GM18511 (cell line): ENCODE data around the gene EIF5AL1.
A peak's percentile ranks its signal among the peaks of the same experiment; 100 is the strongest.
"Not testable (repeated sequence)": the region's sequence is repeated elsewhere in the genome, so short reads cannot be mapped to it uniquely, and the experiment has no call there.

Experiments used
- ATAC-seq: cut with Tn5 transposase; IDR thresholded peaks from one replicate; pipeline ENCODE4 v1.9.1; 2021; ENCODE audit warnings: mild to moderate bottlenecking, moderate library complexity; ENCODE audit not compliant: unreplicated experiment

The EIF5AL1 gene

DNA sequence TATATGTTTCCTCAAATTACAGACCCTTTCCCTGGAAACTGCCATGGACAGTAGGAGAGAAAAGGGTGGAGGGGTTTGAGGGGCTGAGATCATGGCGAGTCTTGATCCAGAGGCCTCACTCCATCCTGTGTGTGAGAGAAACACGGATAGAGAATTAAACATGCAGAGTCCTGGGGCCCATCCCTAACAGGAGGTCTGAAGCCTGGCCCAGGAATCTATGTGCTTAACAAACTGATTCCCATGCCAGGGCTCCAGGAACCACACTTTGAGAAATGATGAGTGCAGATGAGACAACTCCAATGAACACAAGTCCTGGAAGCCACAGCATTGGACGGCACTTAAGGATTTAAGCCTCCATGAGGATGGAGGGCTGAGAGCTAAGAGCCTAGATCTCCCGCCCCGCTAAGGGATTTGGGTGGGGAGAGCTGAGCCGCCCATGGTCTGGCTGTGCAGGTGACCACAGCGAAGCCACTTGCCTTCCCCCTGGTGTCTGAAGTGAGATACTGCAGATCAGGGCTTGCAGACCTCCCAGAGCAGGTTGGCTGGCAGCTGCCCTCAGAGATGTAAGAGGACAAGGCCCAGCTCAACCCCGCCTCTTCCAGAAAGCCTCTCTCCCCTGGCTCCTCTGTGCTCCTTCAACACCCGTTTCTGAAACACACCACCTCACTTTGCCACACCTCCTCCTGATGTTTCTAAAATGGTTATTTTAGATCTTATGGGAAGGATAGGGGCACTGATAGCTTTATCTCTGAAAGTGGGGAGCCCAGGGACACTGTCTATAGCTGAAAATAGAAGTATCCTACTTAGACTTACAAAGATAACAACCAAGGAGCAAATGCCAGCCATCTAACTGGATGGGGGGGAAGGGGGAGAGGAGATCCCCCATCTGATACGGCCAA is 24.8 kb upstream of the EIF5AL1 start:
- peak; percentile 83 for ATAC-seq

DNA sequence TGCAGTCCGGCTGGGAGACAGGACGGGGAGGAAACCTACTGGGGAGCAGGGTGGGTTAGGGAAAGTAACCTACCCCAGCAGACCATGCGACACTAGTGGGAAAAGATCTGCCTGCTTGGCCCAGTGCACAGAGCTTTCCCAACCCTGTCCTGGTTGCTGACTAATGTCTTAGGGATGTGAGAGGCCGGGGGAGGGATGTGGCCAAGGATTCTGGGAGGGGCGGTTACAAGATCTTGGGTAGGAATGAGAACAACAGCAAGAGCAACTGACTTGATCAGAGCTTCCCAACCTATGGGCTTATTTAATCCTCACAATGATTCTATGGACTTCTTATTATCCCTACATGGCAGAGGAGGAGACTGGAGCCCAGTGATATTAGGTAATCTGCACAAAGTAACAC is 24.0 kb upstream of the EIF5AL1 start:
- ATAC-seq: no peak

DNA sequence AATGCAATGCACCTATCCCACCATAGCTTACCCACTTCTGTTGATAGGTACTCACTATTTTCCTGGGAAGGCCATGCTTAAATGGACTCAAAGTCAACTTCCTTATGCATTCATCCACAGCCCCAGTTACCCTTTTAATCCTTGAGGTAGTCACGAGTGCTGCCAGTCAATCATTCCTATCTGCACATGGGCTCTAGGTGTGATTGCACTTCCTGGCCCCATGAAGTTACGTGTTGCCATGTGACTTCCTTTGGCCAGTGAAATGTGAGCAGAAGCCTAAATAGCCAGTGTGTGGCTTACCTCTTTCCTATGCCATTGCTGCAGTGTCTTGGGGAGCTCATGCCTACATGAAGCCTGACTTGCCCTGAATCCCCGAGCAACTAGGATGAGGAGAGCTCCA is 23.5 kb upstream of the EIF5AL1 start:
- no peak for ATAC-seq

DNA sequence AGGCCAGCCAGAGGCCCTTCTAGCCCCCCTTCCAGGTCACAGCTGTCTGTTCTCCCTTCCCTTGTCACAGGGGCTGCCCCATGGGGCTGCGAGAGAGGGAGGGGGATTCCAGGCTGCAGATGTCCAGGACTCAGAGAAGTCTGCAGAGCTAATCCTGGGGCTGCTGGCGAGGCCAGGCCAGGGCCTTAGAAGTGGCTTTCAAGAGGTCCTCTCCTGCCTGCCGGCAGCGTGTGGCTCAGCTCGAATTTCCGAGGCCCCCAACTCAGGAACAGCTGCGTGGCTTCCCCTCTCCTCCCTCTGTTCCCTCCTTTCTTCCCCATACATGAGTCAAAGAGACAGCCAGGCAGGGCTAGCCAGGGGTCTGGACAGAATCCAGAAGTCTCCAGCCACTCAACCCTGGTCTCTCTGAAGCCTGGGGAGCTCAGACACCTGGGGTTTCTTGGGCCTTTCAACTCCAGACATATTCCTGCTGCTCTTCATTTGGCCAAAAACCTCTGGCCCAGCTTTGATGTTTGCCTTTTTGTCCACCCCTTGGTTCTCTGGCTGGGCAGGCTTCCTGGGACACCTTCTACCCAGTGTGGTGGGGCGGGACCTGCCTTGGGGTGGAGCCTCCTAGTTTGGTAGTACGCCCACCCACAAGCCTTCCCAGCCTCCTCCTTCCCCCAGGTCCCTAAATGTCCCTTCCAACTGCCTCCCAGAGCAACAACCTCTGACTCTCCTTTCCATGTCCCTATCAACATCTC is 21.8 kb upstream of the EIF5AL1 start:
- no peak for ATAC-seq

DNA sequence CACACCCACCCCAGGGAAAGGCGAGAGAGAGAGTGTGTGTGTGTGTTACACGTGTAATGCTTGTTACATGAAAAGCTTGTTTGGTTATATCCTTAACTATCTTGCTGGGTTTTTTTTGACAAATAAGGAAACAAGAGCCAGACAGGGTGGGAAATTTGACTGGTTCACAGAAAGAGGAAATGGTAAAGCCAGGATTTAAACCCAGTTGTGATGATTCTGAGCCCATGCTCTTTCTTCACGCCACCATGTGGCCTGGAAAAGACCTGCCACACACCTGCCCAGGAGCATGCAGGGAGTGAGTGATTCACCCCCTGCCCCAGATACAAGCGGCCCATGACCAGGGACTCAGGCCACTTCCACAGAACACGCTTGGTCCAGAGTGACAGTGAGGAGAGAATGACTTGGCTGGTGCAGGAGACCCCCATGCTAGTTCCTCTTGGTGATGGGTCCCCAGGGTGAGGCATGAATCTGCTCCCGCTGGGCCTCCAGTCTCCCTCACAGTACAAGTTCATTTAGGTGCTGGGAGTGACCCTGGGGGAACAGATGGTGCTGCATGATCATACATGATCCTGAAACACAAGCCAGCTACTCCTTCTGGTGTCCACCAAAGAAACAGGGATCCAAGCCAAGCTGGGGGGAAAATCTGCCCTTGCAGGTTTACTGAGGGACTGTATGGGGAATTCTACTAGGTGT is 21.0 kb upstream of the EIF5AL1 start:
- no peak for ATAC-seq

DNA sequence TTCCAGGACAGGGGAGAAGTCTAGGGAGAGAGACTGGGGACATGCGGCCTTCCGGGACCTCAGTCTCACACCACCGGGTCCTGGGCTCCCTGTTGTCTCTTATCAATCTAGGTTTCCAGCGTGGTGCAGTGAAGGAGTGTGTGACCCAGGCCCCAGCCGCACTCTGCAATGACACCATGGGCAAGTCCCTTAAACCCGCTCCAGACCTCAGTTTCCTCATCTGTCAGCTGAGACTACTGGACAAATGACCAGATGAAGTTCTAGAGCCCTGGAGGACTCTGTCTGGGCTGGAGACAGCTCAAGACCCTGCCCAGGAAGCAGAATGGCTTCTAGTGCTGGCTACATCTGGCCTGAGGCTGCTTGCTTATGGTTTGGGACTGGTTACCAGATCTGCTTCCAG is 20.1 kb upstream of the EIF5AL1 start:
- ATAC-seq: no peak

DNA sequence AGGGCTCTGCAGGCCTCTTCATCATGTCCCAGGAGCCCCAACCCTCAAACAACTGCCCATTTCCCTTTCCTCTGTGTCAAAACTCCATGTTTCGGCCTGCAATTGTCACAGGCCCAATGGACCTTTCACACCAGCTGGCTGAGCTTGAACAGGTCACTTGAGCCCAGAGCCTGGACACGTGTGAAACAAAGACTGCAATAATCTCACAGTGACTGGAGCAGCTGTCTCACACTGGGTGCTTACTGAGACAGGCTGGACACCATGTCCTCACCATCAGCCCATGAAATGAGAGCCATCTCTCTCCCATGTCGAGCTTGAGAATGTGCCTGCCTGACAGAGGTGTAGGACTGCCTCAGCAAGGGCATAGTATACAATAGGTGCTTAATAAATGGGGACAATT is 19.5 kb upstream of the EIF5AL1 start:
- no peak for ATAC-seq

DNA sequence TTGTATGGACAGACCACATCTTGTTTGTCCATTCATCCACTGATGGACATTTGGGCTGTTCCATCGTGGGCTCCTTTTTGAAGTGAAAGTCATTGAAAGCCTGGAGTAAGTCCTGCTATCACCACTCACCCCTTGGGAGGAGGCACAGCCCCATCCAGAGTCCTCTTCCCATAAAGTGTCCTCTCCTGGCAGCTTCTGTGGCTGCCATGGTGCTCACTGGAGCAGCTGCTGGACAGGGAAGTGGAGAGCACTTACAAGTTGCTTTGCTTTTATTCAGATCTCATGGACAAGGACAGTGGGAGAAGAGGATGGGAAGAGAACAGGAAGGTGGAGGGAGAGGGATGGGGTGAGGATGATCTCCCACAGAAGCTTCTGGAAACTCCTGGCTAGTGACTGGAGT is 18.5 kb upstream of the EIF5AL1 start:
- ATAC-seq: no peak

DNA sequence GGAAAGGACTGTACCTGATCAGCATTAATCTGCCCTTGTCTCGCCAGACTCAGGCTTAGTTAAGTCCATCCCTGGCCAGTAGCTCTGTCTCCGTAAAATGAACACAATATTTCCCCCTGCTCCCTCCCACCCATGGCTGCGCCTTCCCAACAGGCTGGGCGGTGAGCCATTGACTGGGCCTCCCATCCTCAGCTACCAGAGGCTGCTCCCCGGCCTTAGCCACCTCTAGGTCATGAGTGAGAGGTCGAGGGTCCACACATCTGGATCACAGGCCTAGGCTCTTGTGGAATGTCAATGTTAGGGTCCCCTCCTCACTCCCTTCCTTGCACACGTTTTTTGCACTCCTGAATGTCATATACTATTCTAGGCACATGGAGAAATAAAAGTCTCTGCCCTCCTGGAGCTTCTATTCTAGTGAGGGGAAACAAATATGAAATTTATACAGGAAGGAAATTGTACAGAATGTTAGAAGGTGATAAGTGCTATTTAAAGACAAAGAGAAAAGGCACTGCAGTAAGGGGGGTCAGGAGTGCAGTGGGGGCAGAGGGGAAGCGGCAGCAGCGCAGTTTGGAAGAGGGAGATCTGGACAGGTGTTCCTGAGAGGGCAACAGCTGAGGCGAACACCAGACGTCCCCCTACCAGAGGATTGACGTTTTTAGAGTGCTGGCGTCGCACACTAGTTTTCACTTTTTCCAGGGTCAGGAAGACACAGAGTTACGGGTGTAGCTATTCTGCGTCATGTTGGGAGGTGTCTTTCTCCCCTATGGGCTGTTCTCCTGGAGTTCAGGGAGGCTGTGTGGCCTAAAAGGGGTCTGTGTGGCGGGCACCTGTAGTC is 17.2 kb upstream of the EIF5AL1 start:
- no peak for ATAC-seq

DNA sequence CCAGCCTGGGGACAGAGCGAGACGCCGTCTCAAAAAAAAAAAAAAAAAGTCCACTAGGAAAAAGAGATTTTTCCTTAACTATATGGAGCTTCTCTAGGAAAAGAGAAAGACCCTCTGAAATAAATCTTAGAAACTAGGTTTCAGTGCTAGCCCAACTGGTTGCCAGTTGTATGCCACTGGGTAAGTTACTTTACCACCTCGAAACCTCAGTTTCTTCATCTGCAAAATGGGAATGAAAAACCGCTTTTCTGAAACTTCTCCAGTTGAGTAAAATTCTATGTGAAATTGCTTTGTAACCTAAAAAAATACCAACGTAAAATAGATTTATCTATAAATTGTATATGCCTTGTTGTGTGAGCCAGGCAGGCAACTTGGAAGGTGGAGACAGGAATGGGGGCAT is 16.5 kb upstream of the EIF5AL1 start:
- ATAC-seq: no peak

DNA sequence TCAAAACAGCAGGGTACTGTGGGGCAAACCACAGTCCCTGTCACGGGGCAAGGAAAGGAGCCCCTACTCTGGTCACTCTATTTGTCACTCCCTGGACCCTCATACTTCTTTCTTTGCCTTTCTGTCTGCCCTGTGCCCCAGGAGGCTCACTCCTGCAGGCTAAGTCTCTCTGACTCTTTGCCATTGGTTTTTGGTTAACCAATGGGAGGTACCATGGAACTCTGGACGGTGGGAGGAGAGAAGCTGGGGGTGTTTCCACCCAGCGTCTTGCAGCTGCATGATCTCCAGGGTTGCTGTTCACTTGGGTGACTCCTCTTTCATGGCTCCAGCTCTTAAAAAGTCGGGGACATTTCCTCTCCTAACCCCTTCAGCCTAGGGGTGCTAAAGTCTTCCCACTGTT is 15.4 kb upstream of the EIF5AL1 start:
- no peak for ATAC-seq

DNA sequence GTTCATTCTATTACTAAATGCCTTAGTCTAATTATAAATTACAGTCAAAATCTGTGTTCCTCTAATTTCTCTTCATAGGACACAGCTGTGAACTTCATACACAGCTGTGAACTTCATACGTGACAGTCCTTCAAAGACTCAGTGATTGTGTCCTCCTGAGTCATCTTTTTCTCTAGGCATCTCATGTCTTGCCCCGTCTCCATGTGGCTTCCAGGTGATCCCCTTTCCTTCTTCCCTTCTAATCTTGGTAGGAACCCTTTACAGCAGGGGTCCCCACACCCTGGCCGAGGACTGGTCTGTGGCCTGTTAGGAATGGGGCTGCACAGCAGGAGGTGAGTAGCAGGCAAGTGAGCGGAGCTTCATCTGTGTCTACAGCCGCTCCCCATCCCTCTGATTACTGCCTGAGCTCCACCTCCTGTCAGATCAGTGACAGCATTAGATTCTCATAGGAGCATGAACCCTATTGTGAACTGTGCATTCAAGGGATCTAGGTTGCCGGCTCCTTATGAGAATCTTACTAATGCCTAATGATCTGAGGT is 14.0 kb upstream of the EIF5AL1 start:
- ATAC-seq: no peak

DNA sequence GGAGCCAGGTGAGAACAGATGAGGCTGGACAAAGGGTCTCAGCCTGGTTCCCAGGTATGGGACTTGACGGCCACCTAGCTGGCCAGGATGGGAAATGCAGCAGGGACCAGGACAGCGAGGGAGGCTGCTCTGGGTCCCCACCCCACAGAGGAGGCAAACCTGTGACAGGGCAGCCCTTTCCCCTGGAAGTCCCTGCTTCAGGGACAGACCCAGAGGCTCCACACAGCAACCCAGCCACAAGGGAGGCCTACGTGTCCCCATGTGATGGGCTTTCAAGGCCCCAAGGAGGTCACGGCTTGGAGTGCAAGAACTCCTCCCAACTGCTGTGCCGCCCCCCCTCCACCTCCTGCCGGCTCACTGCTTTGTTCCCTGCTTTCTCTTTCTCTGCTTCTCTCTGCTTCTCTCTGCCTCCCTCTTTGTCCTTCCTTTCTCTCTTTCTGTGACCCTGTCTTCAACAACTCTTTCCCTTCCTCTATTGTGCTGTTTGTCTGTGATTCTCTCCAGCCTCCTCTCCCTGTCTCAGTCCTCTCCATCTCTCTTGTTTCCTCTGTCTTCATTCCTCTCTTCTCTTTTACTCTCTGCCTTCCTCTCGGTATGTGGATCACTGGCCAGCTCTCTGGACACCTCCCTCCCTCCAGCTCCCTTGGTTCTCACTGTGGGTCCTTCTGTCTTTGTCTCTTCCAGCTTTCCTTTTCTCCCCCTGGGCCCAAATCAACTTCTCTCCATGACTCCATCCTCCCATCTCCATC is 9.6 kb upstream of the EIF5AL1 start:
- ATAC-seq: no peak

DNA sequence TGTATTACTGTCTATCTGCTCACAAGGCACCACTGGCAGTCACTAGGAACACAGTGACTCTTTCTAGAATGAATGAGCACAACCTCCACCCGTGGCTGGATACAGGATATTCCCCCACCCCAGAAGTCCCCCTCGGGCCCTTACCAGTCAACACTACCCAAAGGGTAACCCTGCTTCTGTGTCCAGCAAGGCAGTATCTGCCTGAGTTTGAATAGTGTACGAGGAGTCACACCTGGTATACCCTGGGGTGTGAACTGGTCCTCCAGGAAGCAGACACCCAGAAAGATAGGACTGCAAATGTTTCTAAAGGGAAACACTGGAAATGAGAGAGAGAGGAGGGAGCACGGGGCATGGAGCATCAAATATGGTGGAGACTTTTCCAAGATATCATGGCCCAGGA is 8.5 kb upstream of the EIF5AL1 start:
- ATAC-seq: not testable (repeated sequence)

DNA sequence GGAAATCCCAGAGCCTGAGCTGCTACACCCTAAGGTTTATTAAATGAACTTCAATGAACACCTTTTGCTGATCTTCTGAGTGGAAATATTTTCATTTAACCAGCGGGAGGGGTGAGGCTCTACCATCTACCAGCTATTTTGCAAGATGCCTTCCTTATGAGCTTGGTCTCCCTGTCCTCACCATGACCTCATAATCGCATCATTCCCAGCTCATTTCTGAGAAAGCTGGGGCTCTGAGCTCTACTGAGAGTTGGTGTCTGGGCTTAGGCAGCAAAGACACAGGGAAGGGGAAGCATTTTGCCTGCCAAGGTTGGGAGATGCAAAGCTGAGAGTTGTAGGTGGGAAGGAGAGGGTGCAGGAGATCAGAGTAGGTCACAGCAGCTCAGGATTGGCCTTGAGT is 7.8 kb upstream of the EIF5AL1 start:
- ATAC-seq: not testable (repeated sequence)

DNA sequence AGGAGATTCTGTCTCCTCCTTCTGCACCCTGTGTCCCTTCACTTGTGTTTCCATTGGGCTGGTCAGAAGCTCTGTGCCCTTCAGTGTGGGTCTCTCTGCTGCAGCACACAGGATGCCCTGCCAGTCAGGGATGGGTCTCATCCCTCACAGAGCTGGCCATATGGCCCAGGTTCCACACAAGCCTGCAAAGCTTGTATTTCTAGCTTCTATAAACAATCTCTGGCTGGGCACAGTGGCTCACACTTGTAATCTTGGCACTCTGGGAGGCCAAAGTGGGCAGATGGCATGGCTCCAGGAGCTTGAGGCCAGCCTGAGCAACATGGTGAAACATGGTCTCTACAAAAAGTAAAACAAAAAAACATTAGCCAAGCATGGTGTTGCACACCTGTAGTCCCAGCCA is 7.0 kb upstream of the EIF5AL1 start:
- not testable (repeated sequence) for ATAC-seq

DNA sequence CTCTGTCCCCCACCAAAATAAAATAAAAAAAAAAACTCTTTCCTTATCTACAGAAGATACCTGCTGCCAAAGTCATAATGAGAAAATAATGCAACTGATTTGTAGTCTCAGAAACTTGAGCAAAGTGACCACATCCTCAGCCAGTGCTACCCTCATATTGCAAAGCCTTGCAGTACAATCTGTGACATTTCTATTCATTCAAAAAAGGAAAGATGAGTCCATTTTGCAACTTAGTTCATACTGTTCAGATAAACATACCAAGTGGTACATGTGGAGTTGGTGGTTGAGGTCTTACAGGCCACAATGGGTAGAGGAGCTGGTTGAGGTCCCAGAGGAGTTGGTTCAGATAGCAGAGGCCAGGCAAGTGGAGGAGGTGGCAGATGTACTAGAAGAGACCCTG is 6.5 kb upstream of the EIF5AL1 start:
- ATAC-seq: no peak

DNA sequence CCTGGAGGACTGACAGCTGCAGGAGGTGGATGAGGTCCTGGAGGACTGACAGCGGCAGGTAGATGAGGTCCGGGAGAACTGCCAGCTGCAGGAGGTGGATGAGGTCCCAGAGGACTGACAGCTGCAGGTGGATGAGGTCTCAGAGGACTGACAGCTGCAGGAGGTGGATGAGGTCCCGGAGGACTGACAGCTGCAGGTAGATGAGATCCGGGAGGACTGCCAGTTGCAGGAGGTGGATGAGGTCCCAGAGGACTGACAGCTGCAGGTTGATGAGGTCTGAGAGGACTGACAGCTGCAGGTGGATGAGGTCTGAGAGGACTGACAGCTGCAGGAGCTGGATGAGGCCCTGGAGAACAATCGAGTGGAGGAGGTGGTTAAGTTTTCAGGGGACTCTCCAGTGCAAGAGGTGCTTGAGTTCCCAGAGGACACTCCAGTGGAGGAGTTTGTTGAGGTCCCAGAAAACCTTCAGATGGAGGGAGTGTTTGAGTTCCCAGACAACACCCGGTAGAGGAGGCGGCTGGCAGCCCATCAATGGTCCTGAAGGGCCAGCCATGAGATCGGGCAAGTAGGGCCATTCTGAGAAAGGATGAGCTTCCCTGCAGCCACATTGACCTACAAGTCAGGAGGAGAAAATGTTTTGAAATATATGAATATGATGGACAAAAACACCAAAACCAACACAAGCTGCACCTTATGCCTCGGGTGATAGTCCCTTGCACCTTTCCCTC is 4.7 kb upstream of the EIF5AL1 start:
- ATAC-seq: no peak

DNA sequence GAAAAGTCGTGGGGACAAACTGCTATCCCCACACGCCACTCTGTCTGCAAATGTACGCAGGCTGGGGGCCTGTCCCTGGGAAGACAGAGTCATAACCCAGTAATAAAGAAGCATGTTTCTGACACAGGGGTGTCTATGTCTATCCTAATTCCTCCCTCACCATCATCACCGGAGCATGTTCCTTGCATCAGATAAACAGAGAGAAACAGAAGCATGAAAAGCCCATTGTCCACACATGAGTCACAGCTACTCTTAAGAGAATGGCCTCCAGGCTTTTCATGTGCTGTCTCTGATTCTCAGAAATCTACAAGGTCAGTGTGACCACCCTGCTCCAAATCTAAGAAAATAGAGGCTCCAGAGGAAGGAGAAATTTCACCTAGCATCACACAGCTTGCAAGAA is 4.1 kb upstream of the EIF5AL1 start:
- ATAC-seq: not testable (repeated sequence)
